Measurements from ENCODE around the gene TMEM223.
A peak's percentile ranks its signal among the peaks of the same experiment; 100 is the strongest.
"Not testable (repeated sequence)": the region's sequence is repeated elsewhere in the genome, so short reads cannot be mapped to it uniquely, and the experiment has no call there.

Gene TMEM223, protein sequence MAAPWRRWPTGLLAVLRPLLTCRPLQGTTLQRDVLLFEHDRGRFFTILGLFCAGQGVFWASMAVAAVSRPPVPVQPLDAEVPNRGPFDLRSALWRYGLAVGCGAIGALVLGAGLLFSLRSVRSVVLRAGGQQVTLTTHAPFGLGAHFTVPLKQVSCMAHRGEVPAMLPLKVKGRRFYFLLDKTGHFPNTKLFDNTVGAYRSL

DNA sequence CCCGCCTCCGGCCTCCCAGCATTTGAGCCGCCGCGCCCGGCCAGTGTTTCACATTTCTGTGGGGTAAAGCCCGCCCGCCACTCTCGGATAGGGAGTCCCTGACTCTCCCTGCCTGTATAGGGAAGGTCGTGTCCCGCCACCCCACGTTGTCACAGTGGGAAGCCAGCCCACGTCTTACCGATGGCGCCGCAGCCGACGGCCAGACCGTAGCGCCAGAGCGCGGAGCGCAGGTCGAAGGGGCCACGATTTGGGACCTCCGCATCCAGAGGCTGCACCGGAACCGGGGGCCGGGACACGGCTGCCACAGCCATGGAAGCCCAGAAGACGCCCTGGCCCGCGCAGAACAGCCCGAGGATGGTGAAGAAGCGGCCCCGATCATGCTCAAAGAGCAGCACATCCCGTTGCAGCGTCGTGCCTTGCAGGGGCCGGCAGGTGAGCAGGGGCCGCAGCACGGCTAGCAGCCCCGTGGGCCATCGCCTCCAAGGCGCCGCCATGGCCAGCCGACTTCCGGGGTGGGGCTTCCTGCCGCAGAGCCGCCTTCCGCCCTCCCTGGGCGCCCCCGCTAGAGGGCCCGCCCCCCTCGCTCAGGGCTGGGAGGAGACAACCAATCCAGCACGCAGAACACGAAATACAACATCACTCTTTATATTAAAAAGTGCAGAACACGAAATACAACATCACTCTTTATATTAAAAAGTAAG, at the start of gene TMEM223:
TSS of gene TMEM223 (minus strand) at position 506 of the 701 bp plus-strand sequence. CDS start at position 494, 12 bp downstream.
- DNase-seq (ENCODE audit: low read depth) = peak; percentile 87

DNA sequence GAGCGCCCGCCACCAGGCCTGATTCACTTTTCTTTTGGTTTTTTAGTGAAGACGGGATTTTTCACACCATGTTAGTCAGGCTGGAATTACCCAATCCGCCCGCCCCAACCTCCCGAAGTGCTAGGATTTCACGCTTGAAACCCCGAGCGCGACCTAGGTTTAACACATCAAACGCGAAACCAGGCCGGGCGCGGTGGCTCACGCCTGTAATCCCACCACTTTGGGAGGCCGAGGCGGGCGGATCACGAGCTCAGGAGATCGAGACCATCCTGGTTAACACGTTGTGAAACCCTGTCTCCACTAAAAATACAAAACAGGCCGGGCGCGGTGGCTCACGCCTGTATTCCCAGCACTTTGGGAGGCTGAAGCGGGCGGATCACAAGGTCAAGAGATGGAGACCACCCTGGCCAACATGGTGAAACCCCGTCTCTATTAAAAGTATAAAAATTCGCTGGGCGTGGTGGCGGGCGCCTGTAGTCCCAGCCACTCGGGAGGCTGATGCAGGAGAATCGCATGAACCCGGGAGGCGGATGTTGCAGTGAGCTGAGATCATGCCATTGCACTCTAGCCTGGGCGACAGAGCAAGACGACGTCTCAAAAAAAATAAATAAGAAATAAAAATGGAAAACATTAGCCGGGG, 49.0 kb upstream of the TMEM223 start:
- peak; percentile 99 for DNase-seq (ENCODE audit: low read depth)

DNA sequence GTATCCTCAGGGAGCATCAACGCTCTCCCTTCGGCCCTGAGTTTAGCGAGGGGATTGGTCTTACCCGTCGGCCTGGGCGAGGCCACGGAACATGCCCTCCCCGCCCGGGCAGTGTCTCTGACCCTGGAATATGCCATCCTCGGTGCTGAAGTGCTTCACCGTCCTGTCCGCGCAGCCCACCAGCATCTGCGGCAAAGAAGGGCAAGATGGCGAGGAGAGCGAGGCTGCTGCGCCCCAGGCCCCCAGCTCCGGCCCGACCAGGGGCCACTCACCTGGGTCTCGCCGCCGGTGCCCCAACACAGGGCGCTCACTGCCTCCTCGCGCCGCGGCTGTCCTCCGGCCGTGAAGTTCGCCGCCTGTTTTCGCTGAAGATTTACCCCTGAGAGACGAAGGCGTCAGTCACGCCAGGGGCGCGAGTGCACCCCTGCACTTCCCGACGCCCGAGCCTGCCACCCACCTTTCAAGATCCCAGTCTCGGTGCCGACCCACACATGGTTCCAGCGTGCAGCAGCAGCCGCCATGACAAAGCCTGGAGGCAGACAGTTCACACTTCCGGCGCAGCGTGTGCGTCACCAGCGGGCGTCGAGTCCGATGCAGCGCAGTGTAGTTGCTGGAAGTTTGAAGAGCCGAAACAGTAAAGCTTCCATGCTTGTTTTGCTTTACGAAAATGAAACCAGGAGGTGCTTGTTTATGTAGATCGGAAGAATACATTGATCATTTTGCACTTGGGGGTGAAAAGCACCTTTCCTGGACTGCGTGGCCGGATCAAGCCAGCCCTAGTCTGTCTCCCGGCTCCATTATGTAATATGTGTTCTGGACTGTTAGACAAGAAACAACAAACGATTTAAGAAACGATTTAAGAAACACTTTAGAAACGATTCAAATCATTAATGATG, 47.5 kb upstream of the TMEM223 start, which contains the start of gene WDR74:
TSS of gene WDR74 (minus strand) at position 541 of the 896 bp plus-strand sequence. CDS start at position 521, 20 bp downstream.
- DNase-seq (ENCODE audit: low read depth) = peak; percentile 96

DNA sequence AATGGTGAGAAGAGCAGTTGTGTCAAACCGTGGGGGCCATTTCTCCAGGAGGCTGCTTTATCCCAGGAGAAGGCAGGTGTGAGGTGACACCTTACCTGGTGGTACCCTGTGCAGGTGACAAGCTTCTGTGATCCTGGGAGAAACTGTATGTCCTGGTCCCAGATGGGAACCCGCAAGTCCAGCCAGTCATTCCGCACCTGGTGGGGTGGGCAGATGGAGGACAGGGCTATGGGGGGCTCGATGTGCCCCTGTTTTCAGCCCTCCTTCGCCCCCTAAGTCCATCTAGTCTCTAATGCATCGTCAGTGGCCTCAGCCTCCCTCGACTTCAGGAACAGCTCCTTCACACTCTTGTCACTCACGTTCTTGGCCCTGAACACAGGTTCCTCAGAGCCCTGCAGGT, 43.5 kb upstream of the TMEM223 start:
- no peak for DNase-seq (ENCODE audit: low read depth)

DNA sequence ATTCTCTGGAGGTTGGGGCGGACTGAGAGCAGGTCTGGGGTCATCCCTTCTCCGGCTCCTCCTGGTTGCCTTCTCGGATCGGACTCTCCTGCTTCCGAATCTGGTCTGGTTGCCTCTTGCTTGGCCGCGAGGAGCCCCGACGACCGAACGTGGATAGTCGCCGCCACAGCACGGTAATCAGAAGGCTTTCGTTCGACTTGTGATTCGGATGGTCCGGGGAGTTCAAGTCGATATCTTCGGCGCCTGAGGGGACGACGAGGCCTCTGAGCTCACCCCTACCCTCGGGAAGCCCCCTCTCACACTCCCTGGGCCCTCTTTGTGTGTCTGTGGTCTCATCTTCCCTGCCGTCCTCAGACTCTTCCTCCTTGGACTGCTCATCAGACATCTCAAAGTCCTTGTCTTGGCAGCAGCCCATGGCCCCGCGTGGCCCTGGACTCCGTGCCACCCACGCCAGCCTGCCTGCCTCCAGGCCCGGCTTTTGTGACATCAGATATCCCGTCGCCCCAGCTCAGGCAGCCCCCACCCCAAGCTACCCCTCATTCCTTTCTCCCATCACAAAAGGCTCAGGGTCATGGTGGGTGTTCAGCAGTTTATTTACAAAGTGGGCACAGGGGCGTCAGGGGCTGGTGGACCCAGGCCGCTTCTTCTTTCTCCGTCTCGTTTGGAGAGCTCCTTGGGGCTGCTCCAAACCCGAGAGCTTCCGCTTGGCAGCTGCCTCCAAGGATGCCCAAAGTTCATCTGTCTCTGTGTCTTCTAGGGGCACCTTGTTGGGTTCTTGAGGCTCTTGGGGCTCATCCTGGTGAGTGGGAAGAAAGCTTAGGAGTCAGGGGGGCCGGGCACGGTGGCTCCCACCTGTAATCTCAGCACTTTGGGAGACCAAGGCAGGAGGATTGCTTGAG, 40.8 kb upstream of the TMEM223 start, which contains the start of gene TEX54:
TSS of gene TEX54 (minus strand) at position 506 of the 899 bp plus-strand sequence.
- peak; percentile 47 for DNase-seq (ENCODE audit: low read depth)

DNA sequence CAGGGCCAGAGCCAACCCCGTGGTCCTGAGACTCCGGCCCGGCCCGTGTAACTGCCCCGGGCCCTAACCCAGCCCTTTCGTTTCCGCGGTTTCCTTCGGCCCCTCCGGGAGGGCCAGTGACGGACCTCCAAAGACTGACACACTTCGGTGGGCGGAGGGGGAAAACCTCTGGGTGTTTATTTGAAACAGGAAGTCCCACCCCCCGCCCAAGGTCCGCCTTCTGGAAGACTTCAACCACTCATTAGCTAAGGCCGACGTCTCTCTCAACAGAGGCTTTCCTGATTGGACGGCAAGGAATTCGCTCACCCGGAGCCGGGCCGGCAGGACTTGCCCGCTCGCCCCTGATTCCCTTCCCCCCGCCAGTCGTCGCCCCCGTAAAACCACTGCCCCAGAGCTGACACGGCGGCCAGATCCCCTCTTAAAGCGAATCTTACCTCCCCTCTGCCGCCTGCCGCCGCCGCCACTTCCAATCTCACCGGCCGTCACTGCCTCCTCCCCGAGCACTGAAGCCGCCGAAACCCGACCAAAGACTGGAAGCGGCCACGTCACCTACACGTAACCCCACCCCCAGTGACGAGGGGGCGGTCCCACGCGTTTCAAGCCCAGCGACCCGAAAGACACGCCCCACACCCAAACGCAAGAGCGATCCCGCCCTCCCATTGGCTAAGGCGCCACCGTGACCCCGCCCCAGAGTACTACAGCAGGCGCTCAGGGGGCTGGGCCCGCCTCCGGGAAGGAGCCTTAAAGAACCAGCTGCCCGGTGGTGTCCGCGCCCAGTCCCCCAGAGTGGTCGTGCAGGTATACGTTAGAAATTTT, 39.9 kb upstream of the TMEM223 start, which contains the start of gene STX5:
TSS of gene STX5 (minus strand) at position 532 of the 816 bp plus-strand sequence. CDS start 808 bp downstream, outside the sequence.
- DNase-seq (ENCODE audit: low read depth) = peak; percentile 99

DNA sequence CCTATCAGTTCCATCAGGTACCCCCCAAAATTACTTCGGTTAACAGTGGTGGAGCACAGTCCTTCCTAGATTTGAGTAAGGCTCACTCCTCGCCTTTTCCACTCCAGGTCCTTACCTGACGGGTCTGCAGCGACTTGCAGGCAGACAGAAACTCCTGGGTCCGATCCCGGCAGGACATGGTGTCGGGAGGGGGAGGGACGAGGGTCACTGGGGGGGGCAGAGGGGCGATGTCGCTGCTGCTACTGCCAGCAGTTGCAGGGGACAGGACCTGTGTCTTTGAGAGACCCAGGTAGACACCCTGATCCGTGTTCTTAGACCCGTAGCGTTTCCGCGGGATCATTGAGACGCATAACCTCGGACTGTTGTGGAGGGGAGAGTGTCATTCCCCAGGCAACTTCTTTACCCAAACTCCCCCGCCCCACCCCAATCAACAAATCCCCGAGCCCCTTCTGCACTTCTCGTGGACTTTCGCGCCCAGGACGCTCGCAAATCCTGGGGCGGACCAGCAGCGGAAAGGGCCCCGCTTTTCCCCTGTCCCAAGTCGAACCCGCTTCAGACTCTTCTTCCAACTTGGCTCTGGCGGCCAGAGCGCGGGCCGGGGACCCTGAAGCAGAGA, 39.2 kb upstream of the TMEM223 start:
- DNase-seq (ENCODE audit: low read depth) = no peak

DNA sequence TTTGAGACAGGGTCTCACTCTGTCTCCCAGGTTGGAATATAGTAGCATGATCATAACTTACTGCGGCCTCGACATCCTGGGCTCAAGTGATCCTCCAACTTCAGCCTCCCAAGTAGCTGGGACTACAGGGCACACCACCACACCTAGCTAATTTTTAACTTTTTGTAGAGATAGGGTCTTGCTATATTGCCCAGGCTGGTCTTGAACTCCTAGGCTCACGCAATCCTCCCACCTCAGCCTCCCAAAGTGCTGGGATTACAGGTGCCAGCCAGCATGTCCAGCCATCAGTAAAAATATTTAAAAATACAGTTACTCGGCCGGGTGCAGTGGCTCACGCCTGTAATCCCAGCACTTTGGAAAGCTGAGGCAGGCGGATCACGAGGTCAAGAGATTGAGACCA, 36.3 kb upstream of the TMEM223 start:
- not testable (repeated sequence) for DNase-seq (ENCODE audit: low read depth)

DNA sequence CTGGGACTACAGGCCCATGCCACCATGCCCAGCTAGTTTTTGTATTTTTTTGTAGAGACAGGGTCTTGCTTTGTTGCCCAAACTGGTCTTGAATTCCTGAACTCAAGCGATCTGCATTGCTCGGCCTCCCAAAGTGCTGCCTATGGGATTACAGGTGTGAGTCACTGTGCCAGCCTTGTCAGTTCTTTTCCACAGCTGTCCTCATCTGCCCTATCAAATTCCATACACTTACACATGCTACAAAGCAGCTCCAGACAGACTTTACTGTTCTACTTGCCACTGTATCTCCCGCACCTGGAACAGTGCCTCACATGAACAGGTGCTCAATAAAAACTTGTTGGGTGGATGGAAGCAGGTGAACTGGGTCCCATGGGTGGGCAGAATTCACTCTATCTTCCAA, 31.9 kb upstream of the TMEM223 start:
- DNase-seq (ENCODE audit: low read depth) = no peak

DNA sequence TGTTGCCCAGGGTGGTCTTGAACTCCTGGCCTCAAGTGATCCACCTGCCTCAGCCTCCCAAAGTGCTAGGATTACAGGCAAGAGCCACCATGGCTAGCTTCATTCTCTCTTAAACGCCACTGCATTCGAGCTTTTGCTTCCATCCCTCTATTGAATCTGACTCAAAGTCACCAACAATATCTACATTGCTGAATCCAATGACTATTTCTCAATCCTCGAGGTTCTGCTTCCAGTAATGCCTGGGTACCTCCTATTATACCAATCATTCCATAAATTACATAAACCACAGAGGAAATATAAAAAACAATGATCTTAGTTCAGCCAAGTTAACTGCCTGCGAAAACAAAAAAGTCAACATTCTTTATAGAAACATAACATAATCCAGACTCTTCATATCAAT, 25.3 kb upstream of the TMEM223 start:
- DNase-seq (ENCODE audit: low read depth) = no peak

DNA sequence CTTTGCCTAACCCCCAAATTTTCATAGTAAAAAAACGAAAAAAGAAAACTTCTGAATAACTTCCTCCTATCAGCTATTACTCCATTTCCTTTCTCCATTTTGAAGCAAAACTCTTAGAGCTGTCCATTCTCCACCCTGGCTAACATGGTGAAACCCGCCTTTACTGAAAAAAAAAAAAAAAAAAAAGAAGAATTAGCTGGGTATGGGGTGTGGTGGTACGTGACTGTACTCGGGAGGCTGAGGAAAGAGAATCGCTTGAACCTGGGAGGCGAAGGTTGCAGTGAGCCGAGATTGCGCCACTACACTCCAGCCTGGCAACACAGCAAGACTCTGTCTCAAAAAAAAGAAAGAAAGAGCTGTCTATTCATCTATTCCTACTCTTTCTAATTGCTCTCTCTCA, 24.8 kb upstream of the TMEM223 start:
- no peak for DNase-seq (ENCODE audit: low read depth)

DNA sequence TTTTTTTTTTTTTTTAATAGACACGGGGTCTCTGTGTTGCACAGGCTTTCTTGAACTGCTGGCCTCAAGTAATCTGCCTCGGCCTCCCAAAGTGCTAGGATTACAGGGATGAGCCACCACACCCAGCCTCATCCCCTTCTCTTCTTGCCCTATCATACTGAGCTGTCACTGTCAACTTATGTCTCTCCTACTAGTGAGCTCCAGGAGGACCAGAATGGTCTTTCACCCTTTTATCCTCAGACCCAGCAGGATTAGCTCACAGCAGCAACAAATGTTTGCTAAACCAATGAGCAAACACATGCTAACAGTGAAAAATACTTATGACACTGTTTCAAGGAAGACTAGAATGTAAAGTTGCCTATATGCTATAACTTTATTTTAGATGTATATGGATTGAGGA, 19.9 kb upstream of the TMEM223 start:
- DNase-seq (ENCODE audit: low read depth) = no peak

DNA sequence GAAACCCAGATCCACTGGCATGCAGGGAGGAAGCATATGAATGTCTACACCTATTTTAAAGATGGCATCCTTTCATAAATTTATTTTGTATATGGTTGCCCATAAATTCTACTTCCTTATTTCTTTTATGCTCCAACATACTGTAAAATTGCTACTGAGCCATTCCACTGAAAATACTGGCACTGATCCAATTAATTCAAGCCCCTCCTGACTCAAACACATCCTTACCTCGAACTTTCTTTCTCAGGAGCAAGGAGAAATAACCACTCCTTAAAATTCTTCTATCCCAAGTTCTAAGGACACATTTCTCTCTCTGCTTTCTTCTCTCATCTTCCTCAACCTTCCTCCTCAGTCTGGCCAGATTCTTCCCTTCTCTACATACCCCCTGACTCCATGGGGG, 18.9 kb upstream of the TMEM223 start:
- no peak for DNase-seq (ENCODE audit: low read depth)

DNA sequence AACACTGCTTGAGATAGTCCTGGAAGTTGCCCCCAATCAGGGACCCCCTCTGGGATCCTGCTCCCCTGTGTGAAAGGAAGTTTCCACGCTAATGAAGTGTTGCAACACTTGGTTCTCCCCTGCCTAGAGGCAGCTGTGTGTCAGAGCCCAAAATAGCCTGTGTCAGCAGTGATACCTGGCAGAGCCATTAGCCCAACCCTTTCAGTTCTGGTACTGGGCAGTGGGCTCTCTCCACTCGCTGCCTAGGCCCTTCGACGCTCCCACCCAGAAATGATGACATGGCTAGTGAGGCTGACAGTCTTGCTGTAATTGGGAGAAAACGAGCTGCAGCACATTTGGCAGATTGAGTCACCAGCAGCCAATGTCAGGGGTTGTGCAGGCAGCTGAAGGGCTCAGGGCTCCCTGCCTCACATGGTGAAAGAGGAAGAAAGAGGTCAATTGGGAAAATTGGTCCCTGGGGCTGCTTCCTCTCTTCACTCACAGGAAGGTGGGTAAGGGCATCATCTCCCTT, 14.9 kb upstream of the TMEM223 start:
- peak; percentile 42 for DNase-seq (ENCODE audit: low read depth)

DNA sequence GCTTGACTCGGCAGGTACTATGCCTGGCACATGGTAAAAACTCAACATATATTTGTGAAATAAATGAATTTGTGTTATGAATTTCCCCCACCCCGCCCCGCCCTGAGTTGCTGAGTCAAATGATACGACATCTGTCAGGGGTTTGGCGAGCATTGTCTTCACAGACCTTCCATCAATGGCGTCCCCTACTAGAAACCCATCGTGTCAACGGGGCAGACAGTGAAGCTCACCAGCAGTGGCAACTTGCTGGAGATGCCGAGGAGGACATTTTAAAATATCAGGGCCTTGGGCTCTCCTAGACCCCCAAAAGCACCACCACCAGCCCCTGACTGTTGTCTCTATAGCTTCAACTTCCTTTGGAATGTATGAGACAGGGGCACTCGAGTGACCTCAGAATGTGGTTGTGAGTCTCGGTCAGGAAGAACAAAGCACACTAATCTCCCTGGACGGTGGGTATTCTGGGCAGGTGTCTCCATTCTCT, 14.2 kb upstream of the TMEM223 start:
- DNase-seq (ENCODE audit: low read depth) = peak; percentile 57

DNA sequence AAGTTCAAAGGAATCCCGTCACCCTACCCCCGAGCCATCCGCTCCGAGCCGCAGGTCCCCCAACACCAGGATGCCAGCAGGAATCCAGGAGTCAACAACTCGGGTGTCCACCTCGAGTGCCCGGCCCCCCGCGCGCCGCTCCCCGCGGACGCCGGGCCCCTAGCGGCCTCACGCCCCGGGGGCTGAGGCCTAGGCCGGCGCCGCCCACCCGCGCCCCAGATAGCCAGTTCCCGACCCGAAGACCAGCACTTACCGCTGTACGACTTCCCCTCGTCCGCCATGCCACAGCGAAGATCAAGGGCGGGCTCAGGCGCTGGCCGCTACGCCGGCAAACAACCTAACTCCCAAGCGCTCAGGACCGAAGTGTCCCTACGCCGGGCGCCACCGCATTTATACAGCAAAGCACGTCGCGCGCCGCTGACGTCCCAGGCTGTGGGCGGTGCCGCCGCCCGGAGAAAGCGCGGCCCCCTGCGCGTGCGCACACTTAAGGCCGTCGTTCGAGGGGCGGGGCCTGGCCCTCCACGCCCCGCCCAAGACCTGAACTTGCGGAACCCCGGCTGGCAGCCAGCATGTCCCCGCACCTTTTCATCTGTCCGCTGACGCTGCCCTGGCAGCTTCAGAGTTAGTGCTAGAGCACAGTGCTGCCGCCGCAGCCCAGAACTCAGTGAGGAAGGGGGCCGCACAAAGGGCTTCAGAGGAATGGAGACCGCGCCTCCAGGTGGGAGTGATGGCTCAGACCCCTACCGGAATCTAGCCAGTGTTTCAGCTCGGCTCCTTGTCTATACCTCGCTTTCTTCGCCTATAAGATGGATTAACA, 13.5 kb upstream of the TMEM223 start, which contains the start of gene NXF1:
TSS of gene NXF1 (minus strand) at position 365 of the 817 bp plus-strand sequence. CDS start at position 281, 84 bp downstream.
- DNase-seq (ENCODE audit: low read depth) = peak; percentile 94

DNA sequence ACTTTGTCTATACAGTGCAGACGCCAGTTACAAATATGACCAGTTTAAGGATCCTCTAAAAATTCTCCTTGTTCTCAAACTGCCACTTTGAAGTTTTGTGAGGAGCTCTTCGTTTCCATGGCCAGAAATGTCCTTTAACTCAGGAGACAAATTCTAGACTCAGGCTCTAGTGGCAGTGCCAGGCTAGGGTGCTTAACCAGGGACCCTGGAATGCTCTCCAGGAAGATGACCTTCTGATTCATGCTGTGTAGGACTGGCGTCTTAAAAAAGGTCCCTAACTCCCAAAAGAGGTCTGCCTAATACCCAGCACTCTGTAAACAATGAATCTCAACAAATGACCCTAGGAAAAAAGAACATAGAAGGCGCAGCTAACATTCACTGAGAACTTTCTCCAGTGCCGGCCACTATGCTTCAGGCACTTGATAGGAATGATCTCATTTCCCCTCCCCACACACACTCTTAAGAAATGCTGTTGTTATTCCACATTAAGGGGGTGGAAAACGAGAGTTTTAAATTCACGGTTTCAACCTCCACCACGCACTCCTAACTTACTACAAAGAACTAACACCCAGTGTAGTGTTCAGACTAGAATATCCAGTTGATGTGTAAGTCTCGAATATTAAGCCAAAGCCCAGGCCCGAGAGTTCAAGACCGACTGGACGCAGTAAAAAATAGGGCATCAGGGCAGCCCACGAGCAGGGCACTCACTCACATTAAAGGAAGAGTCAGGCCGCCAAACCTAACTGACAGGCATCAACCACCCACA, 12.7 kb upstream of the TMEM223 start:
- peak; percentile 58 for DNase-seq (ENCODE audit: low read depth)
